SK-N-SH treated with all-trans-retinoic acid at 6 μM for 48 hours (cell line): ENCODE data around the gene RAB33B.

Experiments used
- BACH2 ChIP-seq: fragments of 250-450 bp; sonication (Bioruptor Pico); IDR thresholded peaks from 2 replicates; pipeline ENCODE4 v1.9.0; 2021; ENCODE audit warnings: mild to moderate bottlenecking, borderline replicate concordance
- CREB5 ChIP-seq: fragments of 250-450 bp; sonication (Bioruptor Pico); IDR thresholded peaks from 2 replicates; pipeline ENCODE4 v1.5.1; 2020; ENCODE audit warnings: low read depth, mild to moderate bottlenecking, moderate library complexity
- CSDC2 ChIP-seq: fragments of 250-450 bp; sonication (Bioruptor Pico); IDR thresholded peaks from 2 replicates; pipeline ENCODE4 v1.5.0; 2020; ENCODE audit warnings: mild to moderate bottlenecking, moderate library complexity
- ESRRG ChIP-seq: fragments of 250-450 bp; sonication (Bioruptor Pico); IDR thresholded peaks from 2 replicates; pipeline ENCODE4 v1.6.1; 2021; ENCODE audit warnings: mild to moderate bottlenecking
- GLIS3 ChIP-seq: fragments of 250-450 bp; sonication (Bioruptor Pico); IDR thresholded peaks from 2 replicates; pipeline ENCODE4 v1.5.0; 2020; ENCODE audit warnings: mild to moderate bottlenecking, moderate library complexity
- OSR1 ChIP-seq: fragments of 250-450 bp; sonication (Bioruptor Pico); IDR thresholded peaks from 2 replicates; pipeline ENCODE4 v1.8.0; 2022; ENCODE audit warnings: moderate library complexity, mild to moderate bottlenecking, inconsistent platforms
- ZNF565 ChIP-seq: fragments of 450-650 bp; formaldehyde crosslinking; conservative IDR thresholded peaks from 2 replicates; pipeline ENCODE4 v1.5.0; 2020; ENCODE audit warnings: low read depth, mild to moderate bottlenecking, moderate library complexity

DNA sequence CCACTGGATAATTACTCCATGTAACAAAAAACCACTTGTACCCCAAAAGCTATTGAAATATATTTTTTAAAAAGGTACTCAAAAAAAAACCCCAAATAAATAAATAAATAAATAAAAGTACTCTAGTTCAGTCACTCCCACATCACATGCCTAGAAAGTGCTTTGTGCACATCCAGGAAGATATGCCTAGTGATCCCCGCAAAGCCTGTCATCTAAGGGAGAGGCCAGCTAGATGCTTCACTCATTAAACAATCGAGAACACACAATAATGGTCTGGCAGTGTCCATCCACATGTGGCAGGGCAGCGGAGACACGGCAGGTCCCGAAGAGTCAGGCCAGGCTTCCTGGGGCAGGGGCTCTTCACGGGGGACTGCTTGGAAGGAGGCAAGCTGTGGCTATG is 47.6 kb downstream of the RAB33B start:
- TF ChIP-seq CREB5 (CRISPR knock-in tag) (no peak), OSR1 (no peak), ZNF565 (CRISPR knock-in tag) (no peak), BACH2 (CRISPR knock-in tag) (no peak), ESRRG (CRISPR knock-in tag) (no peak), GLIS3 (CRISPR knock-in tag) (no peak), CSDC2 (CRISPR knock-in tag) (no peak)
